Mesodermal cell (in vitro differentiated cells): ENCODE measurements around the gene SDCBP2.

Experiments used
- H3K27ac ChIP-seq: 2 replicates; pipeline ENCODE4 v1.7.0; 2013; ENCODE audit warnings: mild to moderate bottlenecking, low read depth, low read length, moderate library complexity; ENCODE audit not compliant: severe bottlenecking
- H3K36me3 ChIP-seq: 2 replicates; pipeline ENCODE4 v1.7.1; 2013; ENCODE audit warnings: mild to moderate bottlenecking, low read length, moderate library complexity; ENCODE audit not compliant: control insufficient read depth, insufficient read depth
- H3K4me1 ChIP-seq: one replicate; pipeline ENCODE4 v1.7.1; 2013; ENCODE audit warnings: mild to moderate bottlenecking, low read length; ENCODE audit not compliant: insufficient read depth, control insufficient read depth, poor library complexity, severe bottlenecking
- H3K4me3 ChIP-seq: 2 replicates; pipeline ENCODE4 v1.7.0; 2013; ENCODE audit warnings: low read length, control low read depth, mild to moderate bottlenecking; ENCODE audit not compliant: insufficient read depth, poor library complexity, severe bottlenecking; ENCODE audit errors: extremely low read depth
- H3K9me3 ChIP-seq: 2 replicates; pipeline ENCODE4 v1.7.1; 2013; ENCODE audit warnings: mild to moderate bottlenecking, low read length, moderate library complexity; ENCODE audit not compliant: control insufficient read depth
- WGBS, 2 experiments: methylation state at CpG; one replicate each; pipeline ENCODE4 v1.1.5; 2013; ENCODE audit warnings: missing lambda C conversion rate in 2 of 2; ENCODE audit not compliant: insufficient coverage in 2 of 2; 5-methylcytosine and 5-hydroxymethylcytosine counted together

Gene SDCBP2

DNA sequence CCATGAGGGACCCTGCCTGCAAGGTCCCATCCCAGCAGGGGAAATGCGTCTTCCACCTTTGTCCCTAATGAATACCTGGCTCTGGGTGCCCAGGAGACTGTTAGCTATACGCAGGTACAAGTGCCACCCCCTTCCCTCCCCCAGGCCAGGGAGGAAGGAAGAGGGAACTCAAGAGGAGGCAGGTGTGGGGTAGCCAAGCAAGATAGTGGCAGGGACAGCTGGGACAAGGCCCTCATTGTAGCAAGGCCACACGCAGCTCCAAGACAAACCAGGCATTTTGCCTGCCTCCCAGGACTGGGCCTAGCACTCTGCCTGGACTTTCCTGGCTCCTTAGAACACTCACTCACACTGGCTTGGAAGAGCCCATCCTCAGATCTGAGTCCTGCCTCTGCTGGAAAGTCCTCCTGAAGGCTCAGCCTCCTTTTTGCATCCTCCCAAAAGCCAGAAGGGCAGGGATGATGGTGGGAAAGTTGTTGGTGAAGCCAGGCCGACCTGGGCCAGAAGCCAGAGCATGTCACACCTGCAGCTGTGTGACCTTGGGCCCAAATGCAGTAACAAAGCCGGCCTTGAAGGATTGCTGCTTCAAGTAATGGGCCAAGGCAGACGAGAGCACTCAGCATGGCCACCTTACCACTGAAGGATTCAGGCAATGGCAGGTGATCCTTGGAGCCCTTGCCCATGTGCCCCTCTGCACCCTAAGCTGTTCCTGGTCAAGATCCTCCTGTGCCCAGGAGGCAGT, 35.1 kb downstream of the SDCBP2 start:
- Histone ChIP-seq H3K9me3 (no peaks in the 10 kb centered on the region), H3K4me3 (no peak overlapping the region), H3K36me3 (peaks cover 30% of the 10 kb centered on the region), H3K27ac (no peak overlapping the region), H3K4me1 (peaks cover 4% of the 10 kb centered on the region)
- WGBS, 2 experiments: 90 to 93% methylated on average over 4 of the region's 6 CpGs

- H3K36me3 ChIP-seq: peaks cover 24% of the 10 kb centered on the region
- H3K9me3 ChIP-seq: no peaks in the 10 kb centered on the region
- no peak overlapping the region for H3K27ac ChIP-seq
- H3K4me3 ChIP-seq: no peak overlapping the region
- H3K4me1 ChIP-seq: peaks cover 4% of the 10 kb centered on the region
- WGBS, 2 experiments: no CpG with 5 or more reads among the region's 1 CpG
Measured at GRCh38 chr20:1292620-1293019, 36.3 kb downstream of the SDCBP2 start.

DNA sequence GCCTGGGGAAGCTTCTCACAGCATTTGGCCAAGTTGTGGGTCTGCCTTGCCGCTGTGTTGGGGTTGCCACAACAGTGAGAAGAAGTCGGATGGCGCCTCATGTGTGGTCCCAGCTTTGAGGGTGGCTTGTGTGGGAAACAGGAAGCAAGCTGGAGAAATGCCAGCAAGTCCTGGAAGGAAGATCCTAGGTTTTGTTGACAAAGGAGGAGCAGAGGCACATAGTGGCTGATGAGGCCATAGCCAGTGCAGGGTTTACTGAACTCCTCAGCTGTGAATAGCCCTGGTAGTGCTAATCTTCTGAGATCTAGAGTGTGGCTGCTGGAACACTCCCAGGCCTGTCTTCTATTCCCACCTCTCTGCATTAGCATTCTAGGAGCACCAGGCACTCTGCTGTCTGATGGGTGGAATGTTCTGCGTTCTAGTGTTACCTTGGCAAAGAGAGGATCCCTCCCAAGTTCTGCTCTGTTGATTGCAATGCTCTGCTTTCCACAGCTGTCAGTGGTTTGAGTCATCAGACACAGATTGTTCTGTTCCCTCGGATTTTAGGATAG, 37.7 kb downstream of the SDCBP2 start:
- peaks cover 4% of the 10 kb centered on the region for H3K4me1 ChIP-seq
- WGBS, 2 experiments: 85 to 88% methylated on average over 4 to 5 of the region's 5 CpGs
- H3K27ac ChIP-seq: peak overlapping the region; percentile 59
- H3K9me3 ChIP-seq: no peaks in the 10 kb centered on the region
- peaks cover 15% of the 10 kb centered on the region for H3K36me3 ChIP-seq
- H3K4me3 ChIP-seq: no peak overlapping the region

DNA sequence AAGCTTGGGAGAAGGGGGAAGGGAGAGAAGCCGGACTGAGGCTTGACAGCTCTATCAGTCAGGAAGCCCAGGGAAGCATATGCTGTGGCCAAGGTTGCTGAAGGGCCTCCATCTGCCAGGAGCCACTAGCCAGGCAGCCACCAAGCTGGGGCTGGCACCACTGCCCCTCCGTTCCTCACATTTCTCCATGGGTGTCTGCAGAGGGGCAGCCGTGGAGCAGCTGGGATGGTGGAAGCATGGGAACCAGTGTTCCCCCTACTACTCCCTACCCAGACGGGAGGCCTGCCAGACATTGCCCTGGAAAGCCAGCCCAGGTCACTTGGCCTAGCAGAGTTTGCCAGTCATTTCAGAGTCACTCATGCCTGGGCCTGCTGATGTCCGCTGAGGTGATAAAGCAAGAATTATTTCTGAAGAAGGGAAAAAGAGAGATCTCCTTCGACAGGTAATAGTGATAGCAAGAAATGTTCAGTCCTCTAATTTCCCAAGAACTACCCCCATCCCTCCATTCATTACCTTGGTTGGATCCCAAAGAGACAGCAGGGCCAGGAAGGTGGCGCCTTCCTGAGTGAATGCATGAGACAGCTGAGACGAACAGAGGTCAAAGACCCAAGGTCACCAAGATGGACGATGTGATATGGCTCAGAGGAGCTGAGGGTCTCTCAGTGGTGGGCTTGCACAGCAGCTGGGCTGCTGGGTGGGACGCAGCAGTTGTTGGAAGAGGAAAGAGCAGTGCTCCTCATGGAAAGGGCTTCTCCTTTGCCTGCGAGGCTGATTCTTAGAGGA, 41.0 kb downstream of the SDCBP2 start:
- Histone ChIP-seq H3K4me1 (peaks cover 4% of the 10 kb centered on the region), H3K27ac (no peak overlapping the region), H3K4me3 (no peak overlapping the region), H3K9me3 (no peaks in the 10 kb centered on the region), H3K36me3 (peaks cover 8% of the 10 kb centered on the region)
- 91 to 92% methylated on average over 7 to 8 of the region's 11 CpGs for WGBS, 2 experiments

- peaks cover 8% of the 10 kb centered on the region for H3K36me3 ChIP-seq
- H3K27ac ChIP-seq: no peak overlapping the region
- no peaks in the 10 kb centered on the region for H3K9me3 ChIP-seq
- WGBS, 2 experiments: 100% methylated on average over 1 of the region's 1 CpG; no CpG with 5 or more reads in 1 of the 2 experiments
- H3K4me1 ChIP-seq: peaks cover 4% of the 10 kb centered on the region
- no peak overlapping the region for H3K4me3 ChIP-seq
Measured at GRCh38 chr20:1287306-1287705, 41.6 kb downstream of the SDCBP2 start.

GRCh38 chr20:1286267-1287024, 42.5 kb downstream of the SDCBP2 start:
- Histone ChIP-seq H3K27ac (no peak overlapping the region), H3K4me3 (no peak overlapping the region), H3K4me1 (peaks cover 4% of the 10 kb centered on the region), H3K9me3 (no peaks in the 10 kb centered on the region), H3K36me3 (peaks cover 11% of the 10 kb centered on the region)
- WGBS, 2 experiments: 90 to 91% methylated on average over 8 to 9 of the region's 9 CpGs

DNA sequence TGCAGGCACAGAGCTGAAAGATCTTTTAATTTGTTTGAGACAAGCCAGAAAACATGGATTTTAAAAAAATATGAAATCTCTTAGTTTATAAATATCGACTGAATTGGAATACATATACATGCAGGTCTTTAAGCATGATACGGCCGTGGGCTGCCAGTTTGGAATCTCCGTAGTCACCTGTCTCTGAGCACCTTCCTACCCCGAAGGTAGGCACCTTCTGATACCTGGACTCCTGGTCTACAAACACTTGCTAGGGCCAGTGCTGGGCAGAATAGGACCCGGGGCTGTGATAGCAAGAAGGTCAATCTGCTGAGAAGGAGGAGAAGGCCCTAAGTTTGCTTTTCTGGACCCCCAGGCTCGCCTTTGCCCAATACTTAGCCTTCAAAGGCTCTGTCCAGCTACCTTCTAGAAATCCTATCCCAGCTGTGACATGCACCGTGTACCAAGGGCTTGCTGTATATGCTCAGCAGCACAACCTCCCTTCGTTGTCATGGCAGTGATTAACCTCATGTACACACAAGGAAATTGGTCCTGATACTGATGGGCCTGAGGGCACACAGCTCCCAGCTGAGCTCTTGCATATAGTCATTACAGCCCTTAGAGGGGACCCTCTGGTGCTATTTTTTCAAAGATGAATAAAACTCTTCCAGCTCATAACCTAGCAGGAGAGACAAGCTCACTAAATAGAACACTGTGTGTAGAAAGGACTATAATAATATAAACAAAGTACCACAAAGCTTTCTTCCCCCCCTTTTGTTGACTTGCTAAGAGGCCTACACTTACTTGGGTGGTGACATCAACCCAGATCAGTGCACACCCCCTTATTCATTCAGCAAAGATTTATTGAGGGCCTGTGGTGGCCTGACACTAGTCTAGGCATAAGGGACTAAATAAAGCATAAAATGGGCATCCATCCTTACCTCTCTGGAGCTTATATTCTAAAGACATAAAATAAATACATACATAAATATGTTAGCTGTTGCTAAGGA, 45.1 kb downstream of the SDCBP2 start:
- Histone ChIP-seq H3K27ac (no peak overlapping the region), H3K36me3 (peaks cover 6% of the 10 kb centered on the region), H3K9me3 (no peaks in the 10 kb centered on the region), H3K4me3 (no peak overlapping the region), H3K4me1 (no peaks in the 10 kb centered on the region)
- WGBS, 2 experiments: 93 to 94% methylated on average over 7 to 8 of the region's 9 CpGs

- peaks cover 5% of the 10 kb centered on the region for H3K36me3 ChIP-seq
- H3K4me3 ChIP-seq: no peak overlapping the region
- no peaks in the 10 kb centered on the region for H3K4me1 ChIP-seq
- no peaks in the 10 kb centered on the region for H3K9me3 ChIP-seq
- 57 to 71% methylated on average over 2 of the region's 3 CpGs for WGBS, 2 experiments
- no peak overlapping the region for H3K27ac ChIP-seq
Measured at GRCh38 chr20:1282966-1283365, 46.0 kb downstream of the SDCBP2 start.

- no peaks in the 10 kb centered on the region for H3K4me1 ChIP-seq
- H3K27ac ChIP-seq: no peak overlapping the region
- 77 to 85% methylated on average over 4 to 5 of the region's 7 CpGs for WGBS, 2 experiments
- no peak overlapping the region for H3K4me3 ChIP-seq
- peaks cover 4% of the 10 kb centered on the region for H3K36me3 ChIP-seq
- no peaks in the 10 kb centered on the region for H3K9me3 ChIP-seq
Measured at GRCh38 chr20:1281279-1282057, 47.5 kb downstream of the SDCBP2 start.
